H9 (cell line): Measurements from ENCODE around the gene RPS27L. TPM values are rescaled to one million over a fixed set of nuclear protein-coding genes. Genes with fewer than 3 reads are reported as not detected.

ENCODE experiments used
- DNase-seq: peaks from one replicate; pipeline ENCODE4 v3.0.0-alpha.2; 2017
- H2AFZ ChIP-seq: one replicate; pipeline ENCODE4 v1.6.1; 2013; ENCODE audit warnings: mild to moderate bottlenecking, low read length, control low read depth, moderate library complexity
- H2AK5ac ChIP-seq: 2 replicates; pipeline ENCODE4 v1.6.1; 2013; ENCODE audit warnings: low read length, control low read depth, mixed read lengths; ENCODE audit not compliant: insufficient read length
- H2BK120ac ChIP-seq: one replicate; pipeline ENCODE4 v1.6.1; 2013; ENCODE audit warnings: low read depth, mild to moderate bottlenecking, low read length, control low read depth, inconsistent platforms; ENCODE audit not compliant: poor library complexity, severe bottlenecking
- H2BK12ac ChIP-seq: 2 replicates; pipeline ENCODE4 v1.6.1; 2013; ENCODE audit warnings: low read length, control low read depth, mixed read lengths, low read depth; ENCODE audit not compliant: insufficient read length
- H2BK15ac ChIP-seq: 2 replicates; pipeline ENCODE4 v1.6.1; 2013; ENCODE audit warnings: low read depth, low read length, control low read depth
- H2BK20ac ChIP-seq: one replicate; pipeline ENCODE4 v1.6.1; 2013; ENCODE audit warnings: low read depth, mild to moderate bottlenecking, low read length, control low read depth, inconsistent platforms; ENCODE audit not compliant: poor library complexity, severe bottlenecking
- H2BK5ac ChIP-seq: 2 replicates; pipeline ENCODE4 v1.6.1; 2013; ENCODE audit warnings: low read length, control low read depth, mixed read lengths; ENCODE audit not compliant: insufficient read length
- H3K14ac ChIP-seq: 2 replicates; pipeline ENCODE4 v1.6.1; 2013; ENCODE audit warnings: low read length, control low read depth; ENCODE audit not compliant: insufficient read depth
- H3K18ac ChIP-seq: 2 replicates; pipeline ENCODE4 v1.6.1; 2013; ENCODE audit warnings: low read depth, mild to moderate bottlenecking, mixed read lengths, low read length, control low read depth; ENCODE audit not compliant: insufficient read length
- H3K23ac ChIP-seq: 2 replicates; pipeline ENCODE4 v1.6.1; 2013; ENCODE audit warnings: low read length, control low read depth, mixed read lengths, low read depth; ENCODE audit not compliant: insufficient read length
- H3K23me2 ChIP-seq: 2 replicates; pipeline ENCODE4 v1.6.1; 2013; ENCODE audit warnings: low read depth, mild to moderate bottlenecking, mixed read lengths, low read length, control low read depth; ENCODE audit not compliant: insufficient read length, poor library complexity, severe bottlenecking
- H3K27ac ChIP-seq: 2 replicates; pipeline ENCODE4 v1.5.1; 2013; ENCODE audit warnings: low read length, control low read depth, mixed read lengths, low read depth; ENCODE audit not compliant: insufficient read length
- H3K27me3 ChIP-seq: 2 replicates; pipeline ENCODE4 v1.6.1; 2013; ENCODE audit warnings: low read length, control low read depth, inconsistent platforms; ENCODE audit not compliant: insufficient read depth
- H3K4ac ChIP-seq: 2 replicates; pipeline ENCODE4 v1.6.1; 2013; ENCODE audit warnings: low read depth, mild to moderate bottlenecking, control low read depth, inconsistent platforms, low read length, moderate library complexity
- H3K4me1 ChIP-seq: 2 replicates; pipeline ENCODE4 v1.6.1; 2013; ENCODE audit warnings: low read length, control low read depth, inconsistent platforms; ENCODE audit not compliant: insufficient read depth
- H3K4me2 ChIP-seq: 2 replicates; pipeline ENCODE4 v1.6.1; 2013; ENCODE audit warnings: low read length, control low read depth, mixed read lengths; ENCODE audit not compliant: insufficient read length, insufficient read depth
- H3K56ac ChIP-seq: 2 replicates; pipeline ENCODE4 v1.6.1; 2013; ENCODE audit warnings: low read depth, mild to moderate bottlenecking, mixed read lengths, low read length, control low read depth; ENCODE audit not compliant: insufficient read length
- H3K79me1 ChIP-seq: 2 replicates; pipeline ENCODE4 v1.6.1; 2013; ENCODE audit warnings: low read depth, mild to moderate bottlenecking, moderate library complexity, low read length, control low read depth, inconsistent platforms; ENCODE audit not compliant: insufficient read depth, poor library complexity, severe bottlenecking
- H3K79me2 ChIP-seq: 2 replicates; pipeline ENCODE4 v1.6.1; 2013; ENCODE audit warnings: low read length, control low read depth, inconsistent platforms; ENCODE audit not compliant: insufficient read depth
- H3K9ac ChIP-seq: 2 replicates; pipeline ENCODE4 v1.6.1; 2013; ENCODE audit warnings: low read length, control low read depth, mixed read lengths; ENCODE audit not compliant: insufficient read length; ENCODE audit errors: extremely low read depth
- H3K9me3 ChIP-seq: one replicate; pipeline ENCODE4 v1.6.1; 2013; ENCODE audit warnings: low read depth, low read length, inconsistent platforms; ENCODE audit not compliant: control insufficient read depth
- H3T11ph ChIP-seq: one replicate; pipeline ENCODE4 v1.6.1; 2013; ENCODE audit warnings: mild to moderate bottlenecking, low read length, control low read depth, inconsistent platforms
- H4K20me1 ChIP-seq: one replicate; pipeline ENCODE4 v1.6.1; 2013; ENCODE audit not compliant: control insufficient read depth, insufficient read length, insufficient read depth
- H4K5ac ChIP-seq: 2 replicates; pipeline ENCODE4 v1.6.1; 2013; ENCODE audit warnings: low read depth, mild to moderate bottlenecking, mixed read lengths, low read length, control low read depth; ENCODE audit not compliant: insufficient read length
- H4K8ac ChIP-seq: replicated peaks from 2 replicates; pipeline ENCODE4 v1.6.1; 2013; ENCODE audit warnings: low read length, control low read depth, mixed read lengths, low read depth; ENCODE audit not compliant: insufficient read length
- H4K91ac ChIP-seq: 2 replicates; pipeline ENCODE4 v1.6.1; 2013; ENCODE audit warnings: low read depth, mild to moderate bottlenecking, moderate library complexity, mixed read lengths, low read length, control low read depth; ENCODE audit not compliant: insufficient read length
- H3K27ac Mint-ChIP-seq, 3 experiments: 2 replicates in 2 of 3; 3 replicates in 1 of 3; pipeline ENCODE4 v1.8.0; 2020 to 2021; ENCODE audit warnings: mixed read lengths in 3 of 3, mild to moderate bottlenecking in 1 of 3, moderate library complexity in 1 of 3
- H3K27me3 Mint-ChIP-seq: 2 replicates; pipeline ENCODE4 v1.8.0; 2021; ENCODE audit warnings: low read depth, mild to moderate bottlenecking, moderate library complexity, mixed read lengths
- H3K36me3 Mint-ChIP-seq, 3 experiments: 2 replicates in 2 of 3; 3 replicates in 1 of 3; pipeline ENCODE4 v1.8.0; 2020 to 2021; ENCODE audit warnings: low read depth in 3 of 3, mixed read lengths in 3 of 3; ENCODE audit not compliant: insufficient read depth in 1 of 3
- H3K4me1 Mint-ChIP-seq, 2 experiments: 2 replicates each; pipeline ENCODE4 v1.8.0; 2020; ENCODE audit warnings: mixed read lengths in 2 of 2
- H3K4me3 Mint-ChIP-seq, 2 experiments: 2 replicates in 1 of 2; 3 replicates in 1 of 2; pipeline ENCODE4 v1.8.0; 2020 to 2021; ENCODE audit warnings: mild to moderate bottlenecking in 2 of 2, mixed read lengths in 2 of 2, moderate library complexity in 1 of 2
- H3K9me3 Mint-ChIP-seq, 2 experiments: 2 replicates in 1 of 2; 3 replicates in 1 of 2; pipeline ENCODE4 v1.8.0; 2020; ENCODE audit warnings: mild to moderate bottlenecking in 2 of 2, mixed read lengths in 2 of 2, moderate library complexity in 1 of 2
- CTCF ChIP-seq: fragments of 200-600 bp; sonication (generic); conservative IDR thresholded peaks from 3 replicates; pipeline ENCODE4 v1.8.0; 2021; ENCODE audit warnings: antibody characterized with exemption, mild to moderate bottlenecking
- WGBS: extraction: QIAGEN DNeasy Blood & Tissue Kit; methylation state at CpG from one replicate; pipeline ENCODE4 v1.1.7; 2013; ENCODE audit warnings: missing lambda C conversion rate, low lambda C conversion rate, mixed read lengths; ENCODE audit not compliant: insufficient read length; ENCODE audit errors: extremely low coverage; 5-methylcytosine and 5-hydroxymethylcytosine counted together
- total RNA-seq: library from RNA; stranded (reverse); gene quantifications from 2 replicates; pipeline ENCODE4 v1.2.1, GENCODE V29; 2021

RPS27L gene
- total RNA-seq, 1 experiment from 2014 or later: 180 TPM

- no peak overlapping the region for H3K9ac ChIP-seq
- H3K27me3 Mint-ChIP-seq: no peaks in the 10 kb centered on the region; the same call in none of the 2 replicates
Observed at GRCh38 chr15:63112871-63113270, 44.4 kb downstream of the RPS27L start.

More at GRCh38 chr15:63112871-63113270, 44.4 kb downstream of the RPS27L start:
- H3K27ac Mint-ChIP-seq: no peak overlapping the region
- Histone ChIP-seq H3K9me3 (no peaks in the 10 kb centered on the region), H4K20me1 (no peaks in the 10 kb centered on the region), H2BK15ac (no peak overlapping the region), H2BK120ac (no peak overlapping the region), H3K56ac (no peak overlapping the region), H3K79me2 (no peaks in the 10 kb centered on the region), H4K5ac (no peak overlapping the region), H3K23ac (no peak overlapping the region), H3K18ac (no peak overlapping the region), H3K27ac (no peak overlapping the region), H3T11ph (no peak overlapping the region), H4K8ac (no peak overlapping the region), H3K27me3 (no peaks in the 10 kb centered on the region), H3K4me2 (no peak overlapping the region), H2BK5ac (no peak overlapping the region), H2AK5ac (no peak overlapping the region), H3K14ac (no peak overlapping the region), H2BK20ac (no peak overlapping the region), H2AFZ (no peak overlapping the region), H3K79me1 (no peaks in the 10 kb centered on the region), H4K91ac (no peak overlapping the region), H3K4me1 (no peaks in the 10 kb centered on the region), H3K23me2 (no peaks in the 10 kb centered on the region), H3K4ac (no peak overlapping the region), H2BK12ac (no peak overlapping the region)
- TF ChIP-seq CTCF: no peak
- H3K4me1 Mint-ChIP-seq: 0 out of 4 replicates have a peak, but pooled peaks cover 0 to 5% of the 10 kb centered on the region in 2 experiments
- no peaks in the 10 kb centered on the region for H3K36me3 Mint-ChIP-seq
- WGBS: no CpG with 5 or more reads among the region's 3 CpGs
- DNase-seq: no peak
- no peak overlapping the region for H3K4me3 Mint-ChIP-seq
- no peaks in the 10 kb centered on the region for H3K9me3 Mint-ChIP-seq
